ENCODE measurements around the gene FAM3D. TPM values are rescaled to one million over a fixed set of nuclear protein-coding genes. Genes with fewer than 3 reads are reported as not detected.
A peak's percentile ranks its signal among the peaks of the same experiment; 100 is the strongest.

The FAM3D gene
- total RNA-seq, 1 experiment from 2014 or later: 0.32 TPM

GRCh38 chr3:58691997-58692396 lies 25.4 kb upstream of the FAM3D start:
- Histone ChIP-seq H3K9ac (ENCODE audit: low read length) (no peak overlapping the region), H3K79me2 (ENCODE audit: insufficient read depth, low read length) (no peaks in the 10 kb centered on the region), H3K4me1 (ENCODE audit: control insufficient read depth in 1 of 2, insufficient read depth in 2 of 2, low read length in 2 of 2) (no peaks in the 10 kb centered on the region), H3K9me2 (ENCODE audit: insufficient read depth) (no peaks in the 10 kb centered on the region), H3K36me3 (ENCODE audit: control insufficient read depth in 1 of 2, insufficient read depth in 2 of 2, low read length in 2 of 2) (no peaks in the 10 kb centered on the region), H3K27ac (ENCODE audit: low read depth, low read length) (no peak overlapping the region), H2AFZ (ENCODE audit: low read depth, low read length, poor library complexity, severe bottlenecking) (no peak overlapping the region), H4K20me1 (ENCODE audit: insufficient read depth) (no peaks in the 10 kb centered on the region), H3K27me3 (ENCODE audit: insufficient read depth, low read length) (no peaks in the 10 kb centered on the region), H3K4me2 (ENCODE audit: low read length) (no peak overlapping the region), H3K4me3 (replicated peaks in 1 of 2; ENCODE audit: low read depth in 1 of 2, low read length in 2 of 2) (no peak overlapping the region), H3K9me3 (ENCODE audit: control insufficient read depth in 1 of 2, insufficient read depth in 1 of 2, low read depth in 1 of 2, low read length in 2 of 2) (peaks cover 9% of the 10 kb centered on the region in 2 experiments; a peak in 2 of 4 replicates)
- intact Hi-C loops (cut with micrococcal nuclease): no loop called here
- ChIA-PET POLR2A (no interaction called here), RAD21 (ENCODE audit: low non-redundant PET in 1 of 2, low total read pairs in 2 of 2, uncharacterized antibody in 2 of 2, unreplicated experiment in 2 of 2) (no interaction called here), CTCF (no interaction called here)
- TF ChIP-seq YY1 (IDR thresholded peaks at IDR 0.05; ENCODE audit: extremely low read depth, insufficient replicate concordance, low read depth, low read length): no peak
- no peak for TF ChIP-seq CBX3 (IDR thresholded peaks at IDR 0.05; ENCODE audit: low read depth)
- no peak for TF ChIP-seq SIN3A (IDR thresholded peaks at IDR 0.05; ENCODE audit: low read depth)
- no peak for TF ChIP-seq ZNF274 (IDR thresholded peaks at IDR 0.05; ENCODE audit: low read depth, low read length)
- no peak for TF ChIP-seq TCF7L2 (IDR thresholded peaks at IDR 0.05; ENCODE audit: borderline replicate concordance, extremely low read depth, insufficient read depth, insufficient read length)
- TF ChIP-seq ELF1 (IDR thresholded peaks at IDR 0.05; ENCODE audit: borderline replicate concordance, low read depth): no peak
- TF ChIP-seq POLR2A (IDR thresholded peaks at IDR 0.05; ENCODE audit: borderline replicate concordance, extremely low read depth, insufficient read depth, insufficient read length): no peak
- TF ChIP-seq MAX (IDR thresholded peaks at IDR 0.05): no peak
- no TSS peak for BruUV-seq (replicated peaks)
- DNase-seq (ENCODE audit: low read depth, low spot score) (peak; percentile 41), ATAC-seq (no peak)

GRCh38 chr3:58690490-58690889 lies 23.9 kb upstream of the FAM3D start:
- BruUV-seq (replicated peaks): no TSS peak
- ChIA-PET CTCF (no interaction called here), POLR2A (no interaction called here), RAD21 (ENCODE audit: low non-redundant PET in 1 of 2, low total read pairs in 2 of 2, uncharacterized antibody in 2 of 2, unreplicated experiment in 2 of 2) (no interaction called here)
- H2AFZ ChIP-seq (ENCODE audit: low read depth, low read length, poor library complexity, severe bottlenecking): no peak overlapping the region
- no peak overlapping the region for H3K9ac ChIP-seq (ENCODE audit: low read length)
- no peaks in the 10 kb centered on the region for H3K27me3 ChIP-seq (ENCODE audit: insufficient read depth, low read length)
- H3K36me3 ChIP-seq (ENCODE audit: control insufficient read depth in 1 of 2, insufficient read depth in 2 of 2, low read length in 2 of 2): no peaks in the 10 kb centered on the region
- H3K79me2 ChIP-seq (ENCODE audit: insufficient read depth, low read length): no peaks in the 10 kb centered on the region
- H3K27ac ChIP-seq (ENCODE audit: low read depth, low read length): no peak overlapping the region
- no peak overlapping the region for H3K4me2 ChIP-seq (ENCODE audit: low read length)
- TF ChIP-seq POLR2AphosphoS5 (IDR thresholded peaks at IDR 0.05; ENCODE audit: low read depth, low read length) (no peak), EGR1 (IDR thresholded peaks at IDR 0.05; ENCODE audit: low read depth) (no peak), ZFX (IDR thresholded peaks at IDR 0.05) (no peak), EZH2 (IDR thresholded peaks at IDR 0.05) (no peak), ZBTB33 (IDR thresholded peaks at IDR 0.05; ENCODE audit: extremely low read depth, insufficient replicate concordance, low read length) (no peak), MAX (IDR thresholded peaks at IDR 0.05) (no peak), POLR2A (IDR thresholded peaks at IDR 0.05; ENCODE audit: borderline replicate concordance, extremely low read depth, insufficient read depth, insufficient read length) (no peak)
- no peak overlapping the region for H3K4me3 ChIP-seq (replicated peaks in 1 of 2; ENCODE audit: low read depth in 1 of 2, low read length in 2 of 2)
- no peaks in the 10 kb centered on the region for H3K4me1 ChIP-seq (ENCODE audit: control insufficient read depth in 1 of 2, insufficient read depth in 2 of 2, low read length in 2 of 2)
- ATAC-seq: no peak
- intact Hi-C loops (cut with micrococcal nuclease): no loop called here
- H4K20me1 ChIP-seq (ENCODE audit: insufficient read depth): no peaks in the 10 kb centered on the region
- no peaks in the 10 kb centered on the region for H3K9me2 ChIP-seq (ENCODE audit: insufficient read depth)
- DNase-seq (ENCODE audit: low read depth, low spot score): no peak
- H3K9me3 ChIP-seq (ENCODE audit: control insufficient read depth in 1 of 2, insufficient read depth in 1 of 2, low read depth in 1 of 2, low read length in 2 of 2): peaks cover 9% of the 10 kb centered on the region in 2 experiments; a peak in 2 of 4 replicates
